ENCODE measurements around the gene TRPT1.

Gene TRPT1

GRCh38 chr11:64185175-64185692 is 40.8 kb downstream of the TRPT1 start:
- in situ Hi-C loops (cut with MboI; ENCODE audit: low pct_unique_long_range_greater_than_20kb, low sequenced_read_pairs, unreplicated experiment), result no loop called here
- no peak for TF ChIP-seq CTCF (IDR thresholded peaks at IDR 0.05; ENCODE audit: extremely low read depth, insufficient read depth, missing control alignments)
- DNase-seq (ENCODE audit: low spot score), result peak; percentile 63

GRCh38 chr11:64183890-64184289 is 42.1 kb downstream of the TRPT1 start:
- in situ Hi-C loops (cut with MboI; ENCODE audit: low pct_unique_long_range_greater_than_20kb, low sequenced_read_pairs, unreplicated experiment), result no loop called here
- TF ChIP-seq CTCF (IDR thresholded peaks at IDR 0.05; ENCODE audit: extremely low read depth, insufficient read depth, missing control alignments), result no peak
- no peak for DNase-seq (ENCODE audit: low spot score)

- in situ Hi-C loops (cut with MboI; ENCODE audit: low pct_unique_long_range_greater_than_20kb, low sequenced_read_pairs, unreplicated experiment), result no loop called here
- DNase-seq (ENCODE audit: low spot score), result peak; percentile 60
- TF ChIP-seq CTCF (IDR thresholded peaks at IDR 0.05; ENCODE audit: extremely low read depth, insufficient read depth, missing control alignments), result no peak
Observed at GRCh38 chr11:64181506-64182411, 44.2 kb downstream of the TRPT1 start.

GRCh38 chr11:64180891-64181290 is 45.1 kb downstream of the TRPT1 start:
- no peak for TF ChIP-seq CTCF (IDR thresholded peaks at IDR 0.05; ENCODE audit: extremely low read depth, insufficient read depth, missing control alignments)
- no peak for DNase-seq (ENCODE audit: low spot score)
- in situ Hi-C loops (cut with MboI; ENCODE audit: low pct_unique_long_range_greater_than_20kb, low sequenced_read_pairs, unreplicated experiment), result no loop called here

GRCh38 chr11:64178951-64179639 is 46.9 kb downstream of the TRPT1 start:
- in situ Hi-C loops (cut with MboI; ENCODE audit: low pct_unique_long_range_greater_than_20kb, low sequenced_read_pairs, unreplicated experiment), result no loop called here
- no peak for TF ChIP-seq CTCF (IDR thresholded peaks at IDR 0.05; ENCODE audit: extremely low read depth, insufficient read depth, missing control alignments)
- no peak for DNase-seq (ENCODE audit: low spot score)

GRCh38 chr11:64178203-64178602 is 47.8 kb downstream of the TRPT1 start:
- TF ChIP-seq CTCF (IDR thresholded peaks at IDR 0.05; ENCODE audit: extremely low read depth, insufficient read depth, missing control alignments), result no peak
- in situ Hi-C loops (cut with MboI; ENCODE audit: low pct_unique_long_range_greater_than_20kb, low sequenced_read_pairs, unreplicated experiment), result no loop called here
- no peak for DNase-seq (ENCODE audit: low spot score)
